Fibroblast of lung (primary cell): ENCODE measurements around the gene FAM209A. TPM values are rescaled to one million over a fixed set of nuclear protein-coding genes. Genes with fewer than 3 reads are reported as not detected.

Experiments
- DNase-seq, 2 donors: peaks; one replicate each; pipeline versions ENCODE4 v3.0.0 to v3.0.0-alpha.2; 2010; ENCODE audit warnings: low read depth in 2 of 2
- H2AFZ ChIP-seq: 2 replicates; pipeline ENCODE4 v1.5.1; 2012; ENCODE audit warnings: low read length, control low read depth, inconsistent platforms
- H3K27ac ChIP-seq: 2 replicates; pipeline ENCODE4 v1.5.1; 2011; ENCODE audit warnings: low read length, control low read depth; ENCODE audit not compliant: insufficient read depth
- H3K27me3 ChIP-seq: 2 replicates; pipeline ENCODE4 v1.5.1; 2011; ENCODE audit warnings: mild to moderate bottlenecking, low read length; ENCODE audit not compliant: control insufficient read depth, insufficient read depth
- H3K36me3 ChIP-seq: 2 replicates; pipeline ENCODE4 v1.5.1; 2011; ENCODE audit warnings: low read length; ENCODE audit not compliant: control insufficient read depth, insufficient read depth
- H3K4me1 ChIP-seq: 2 replicates; pipeline ENCODE4 v1.5.1; 2011; ENCODE audit warnings: low read length; ENCODE audit not compliant: control insufficient read depth, insufficient read depth; ENCODE audit errors: extremely low read depth
- H3K4me2 ChIP-seq: 2 replicates; pipeline ENCODE4 v1.5.1; 2011; ENCODE audit warnings: low read length, control low read depth; ENCODE audit not compliant: insufficient read depth; ENCODE audit errors: extremely low read depth
- H3K4me3 ChIP-seq, 4 experiments: fragments of 200-600 bp in 1 of 4; sonication (generic) in 1 of 4; replicated peaks in 1 of 4; 2 replicates each; pipeline ENCODE4 v1.5.1; 2011 to 2016; ENCODE audit warnings: low read length in 4 of 4, low read depth in 3 of 4, mild to moderate bottlenecking in 3 of 4, control low read depth in 2 of 4, inconsistent platforms in 1 of 4, mixed read lengths in 1 of 4; ENCODE audit not compliant: insufficient read depth in 1 of 4; ENCODE audit errors: control extremely low read depth in 1 of 4
- H3K79me2 ChIP-seq: 2 replicates; pipeline ENCODE4 v1.5.1; 2012; ENCODE audit warnings: mild to moderate bottlenecking, low read length, inconsistent platforms; ENCODE audit not compliant: control insufficient read depth, insufficient read depth
- H3K9ac ChIP-seq: 2 replicates; pipeline ENCODE4 v1.5.1; 2011; ENCODE audit warnings: mild to moderate bottlenecking, low read length, control low read depth; ENCODE audit not compliant: insufficient read depth
- H3K9me3 ChIP-seq: 2 replicates; pipeline ENCODE4 v1.5.1; 2012; ENCODE audit warnings: low read depth, low read length; ENCODE audit not compliant: control insufficient read depth, insufficient read depth
- H4K20me1 ChIP-seq: 2 replicates; pipeline ENCODE4 v1.5.1; 2011; ENCODE audit warnings: low read length; ENCODE audit not compliant: control insufficient read depth, insufficient read depth; ENCODE audit errors: extremely low read depth
- EZH2 ChIP-seq: IDR thresholded peaks from 2 replicates; pipeline ENCODE4 v1.5.1; 2012; ENCODE audit warnings: low read length, control low read depth, mild to moderate bottlenecking; ENCODE audit errors: missing control alignments
- polyA plus RNA-seq, 2 donors: library from polyadenylated mRNA; depleted of rRNA in 1 of 2; stranded (reverse) in 1 of 2; unstranded in 1 of 2; fragments of >200 nt; gene quantifications; 2 replicates each; pipeline ENCODE4 v1.2.1, GENCODE V29; 2011 to 2012; ENCODE audit warnings: missing spikeins in 1 of 2
- total RNA-seq: library from RNA; depleted of rRNA; stranded (reverse); fragments of >200 nt; gene quantifications from 2 replicates; pipeline ENCODE4 v1.2.1, GENCODE V29; 2014
- TF ChIP-seq, protein P1 (sequence below), 2 donors: IDR thresholded peaks in 1 of 2; conservative IDR thresholded peaks in 1 of 2; 1 replicate in 1 of 2; 2 replicates in 1 of 2; pipeline ENCODE4 v1.5.1; 2011 to 2012; ENCODE audit warnings: low read length in 2 of 2, control low read depth in 1 of 2, inconsistent platforms in 1 of 2, low read depth in 1 of 2, mild to moderate bottlenecking in 1 of 2

Gene FAM209A
- total and polyA plus RNA-seq, 2 donors (not counting 1 experiment from before 2014, with no cell fraction given): 0.07 TPM; not detected in 1

GRCh38 chr20:56573986-56574385 is 49.4 kb downstream of the FAM209A start:
- no peak overlapping the region for H3K9ac ChIP-seq
- H3K4me1 ChIP-seq: no peaks in the 10 kb centered on the region
- no peaks in the 10 kb centered on the region for H3K27me3 ChIP-seq
- no peak for DNase-seq
- H3K27ac ChIP-seq: no peak overlapping the region
- no peaks in the 10 kb centered on the region for H4K20me1 ChIP-seq
- H3K79me2 ChIP-seq: no peaks in the 10 kb centered on the region
- TF ChIP-seq EZH2: no peak
- TF ChIP-seq, protein P1, sequence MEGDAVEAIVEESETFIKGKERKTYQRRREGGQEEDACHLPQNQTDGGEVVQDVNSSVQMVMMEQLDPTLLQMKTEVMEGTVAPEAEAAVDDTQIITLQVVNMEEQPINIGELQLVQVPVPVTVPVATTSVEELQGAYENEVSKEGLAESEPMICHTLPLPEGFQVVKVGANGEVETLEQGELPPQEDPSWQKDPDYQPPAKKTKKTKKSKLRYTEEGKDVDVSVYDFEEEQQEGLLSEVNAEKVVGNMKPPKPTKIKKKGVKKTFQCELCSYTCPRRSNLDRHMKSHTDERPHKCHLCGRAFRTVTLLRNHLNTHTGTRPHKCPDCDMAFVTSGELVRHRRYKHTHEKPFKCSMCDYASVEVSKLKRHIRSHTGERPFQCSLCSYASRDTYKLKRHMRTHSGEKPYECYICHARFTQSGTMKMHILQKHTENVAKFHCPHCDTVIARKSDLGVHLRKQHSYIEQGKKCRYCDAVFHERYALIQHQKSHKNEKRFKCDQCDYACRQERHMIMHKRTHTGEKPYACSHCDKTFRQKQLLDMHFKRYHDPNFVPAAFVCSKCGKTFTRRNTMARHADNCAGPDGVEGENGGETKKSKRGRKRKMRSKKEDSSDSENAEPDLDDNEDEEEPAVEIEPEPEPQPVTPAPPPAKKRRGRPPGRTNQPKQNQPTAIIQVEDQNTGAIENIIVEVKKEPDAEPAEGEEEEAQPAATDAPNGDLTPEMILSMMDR (conservative IDR thresholded peaks at IDR 0.05 in 1 of 2, IDR thresholded peaks at IDR 0.05 in 1 of 2; ENCODE audit: low read depth in 1 of 2, low read length in 2 of 2): no peak
- no peaks in the 10 kb centered on the region for H3K9me3 ChIP-seq
- no peak overlapping the region for H3K4me2 ChIP-seq
- H3K4me3 ChIP-seq: no peak overlapping the region
- no peak overlapping the region for H2AFZ ChIP-seq
- H3K36me3 ChIP-seq: no peaks in the 10 kb centered on the region

- Histone ChIP-seq H3K4me3 (no peak overlapping the region), H4K20me1 (no peaks in the 10 kb centered on the region), H3K9ac (no peak overlapping the region), H3K4me2 (no peak overlapping the region), H3K4me1 (no peaks in the 10 kb centered on the region), H3K36me3 (no peaks in the 10 kb centered on the region), H3K27ac (no peak overlapping the region), H3K27me3 (no peaks in the 10 kb centered on the region), H3K9me3 (no peaks in the 10 kb centered on the region), H2AFZ (no peak overlapping the region), H3K79me2 (no peaks in the 10 kb centered on the region)
- no peak for DNase-seq
- no peak for TF ChIP-seq EZH2
- TF ChIP-seq, protein P1 (conservative IDR thresholded peaks at IDR 0.05 in 1 of 2, IDR thresholded peaks at IDR 0.05 in 1 of 2; ENCODE audit: low read depth in 1 of 2, low read length in 2 of 2): no peak
Measured at GRCh38 chr20:56574531-56575142, 50.1 kb downstream of the FAM209A start.

DNA sequence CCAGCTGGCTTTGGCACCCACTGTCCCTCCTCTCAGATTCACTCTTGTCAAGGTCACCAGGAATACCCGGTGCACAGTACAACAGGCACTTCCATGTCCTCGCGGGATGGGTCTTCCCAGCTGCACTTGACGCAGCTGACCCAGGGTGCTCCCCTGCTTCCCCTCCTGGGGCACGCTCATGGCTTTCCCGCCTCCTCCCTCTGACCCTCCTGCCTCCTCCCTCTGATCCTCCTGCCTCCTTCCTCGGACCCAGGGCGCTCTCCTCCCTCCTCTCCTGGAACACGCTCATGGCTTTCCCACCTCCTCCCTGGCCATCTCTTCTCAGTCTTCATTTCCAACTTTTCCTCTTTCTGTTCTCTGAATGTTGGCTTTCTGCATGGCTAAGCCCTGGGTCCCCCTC is 50.6 kb downstream of the FAM209A start:
- Histone ChIP-seq H3K36me3 (no peaks in the 10 kb centered on the region), H3K9me3 (no peaks in the 10 kb centered on the region), H3K79me2 (no peaks in the 10 kb centered on the region), H3K4me2 (no peak overlapping the region), H3K9ac (no peak overlapping the region), H3K27ac (no peak overlapping the region), H3K27me3 (no peaks in the 10 kb centered on the region), H3K4me1 (no peaks in the 10 kb centered on the region), H4K20me1 (no peaks in the 10 kb centered on the region), H3K4me3 (no peak overlapping the region), H2AFZ (no peak overlapping the region)
- DNase-seq: no peak
- TF ChIP-seq, protein P1 (conservative IDR thresholded peaks at IDR 0.05 in 1 of 2, IDR thresholded peaks at IDR 0.05 in 1 of 2; ENCODE audit: low read depth in 1 of 2, low read length in 2 of 2): no peak
- no peak for TF ChIP-seq EZH2

Other genes starting within 250 kb of the FAM209A start
- 71.9 and 120 TPM in 2 replicates for gene FAM210B, start 165.8 kb upstream of the FAM209A start, total RNA-seq
- gene FAM210B, start 165.8 kb upstream of the FAM209A start, polyA plus RNA-seq: 63.6 and 90.6 TPM in 2 replicates
- gene AURKA, start 132.5 kb upstream of the FAM209A start, total RNA-seq: 4.9 and 27.7 TPM in 2 replicates
- gene AURKA, start 132.5 kb upstream of the FAM209A start, polyA plus RNA-seq: 32.7 and 89.3 TPM in 2 replicates
- gene CSTF1, start 132.1 kb upstream of the FAM209A start, total RNA-seq: 28.8 and 31.2 TPM in 2 replicates
- gene CSTF1, start 132.1 kb upstream of the FAM209A start, polyA plus RNA-seq: 55.2 and 68.6 TPM in 2 replicates
- gene CASS4, start 112.5 kb upstream of the FAM209A start, total RNA-seq: 14.9 and 17.7 TPM in 2 replicates
- gene CASS4, start 112.5 kb upstream of the FAM209A start, polyA plus RNA-seq: 63.7 and 65.8 TPM in 2 replicates
- gene RTF2, start 56.1 kb upstream of the FAM209A start, total RNA-seq: 86.3 and 100 TPM in 2 replicates
- 107 and 117 TPM in 2 replicates for gene RTF2, start 56.1 kb upstream of the FAM209A start, polyA plus RNA-seq
- not detected in 2 replicates for gene FAM209B, start 8.5 kb downstream of the FAM209A start, total RNA-seq
- 0.17 and 0.18 TPM in 2 replicates for gene FAM209B, start 8.5 kb downstream of the FAM209A start, polyA plus RNA-seq
- not detected in 2 replicates for gene TFAP2C, start 104.6 kb downstream of the FAM209A start, total RNA-seq
- 0.24 and 0.39 TPM in 2 replicates for gene TFAP2C, start 104.6 kb downstream of the FAM209A start, polyA plus RNA-seq